ENCODE measurements around the gene CD209.

GRCh38 chr19:7740682-7741054 is 6.7 kb downstream of the CD209 start:
- TF ChIP-seq POLR2AphosphoS5 (IDR thresholded peaks at IDR 0.05; ENCODE audit: insufficient read depth, low read depth, low read length), result no peak
- TF ChIP-seq POLR2A (IDR thresholded peaks at IDR 0.05; ENCODE audit: low read depth, low read length), result no peak
- TF ChIP-seq CTCF (IDR thresholded peaks at IDR 0.05; ENCODE audit: extremely low read depth in 1 of 2, insufficient read depth in 1 of 2, low read depth in 1 of 2, low read length in 2 of 2), result no peak
- no peak for TF ChIP-seq EZH2 (IDR thresholded peaks at IDR 0.05; ENCODE audit: borderline replicate concordance, low read depth, low read length, severe bottlenecking)
- TF ChIP-seq GATA2 (IDR thresholded peaks at IDR 0.05; ENCODE audit: insufficient read depth, insufficient read length, low read depth, low read length), result no peak

Measured in endothelial cell of umbilical vein (primary cell).